Erythroblast (primary cell): ENCODE data around the gene USP10.

Experiments used
- GATA1 ChIP-seq: IDR thresholded peaks from 2 replicates; pipeline ENCODE4 v1.6.1; 2011; ENCODE audit warnings: low read depth, mild to moderate bottlenecking, control low read depth, low read length, moderate library complexity
- POLR2A ChIP-seq: IDR thresholded peaks from 2 replicates; pipeline ENCODE4 v1.6.1; 2011; ENCODE audit warnings: mild to moderate bottlenecking, low read length

GRCh38 chr16:84754353-84754856 lies 54.6 kb downstream of the USP10 start:
- TF ChIP-seq POLR2A (no peak), GATA1 (no peak)
